Esophagus muscularis mucosa (tissue), 4 donors: ENCODE measurements around the gene MOB3B.
A peak's percentile ranks its signal among the peaks of the same experiment; 100 is the strongest.

Experiments
- EP300 ChIP-seq: sonication (generic); formaldehyde crosslinking; IDR thresholded peaks from one replicate; pipeline ENCODE4 v1.6.1; 2017; ENCODE audit warnings: antibody characterized with exemption
- POLR2A ChIP-seq: fragments of 450-650 bp; IDR thresholded peaks from one replicate; pipeline ENCODE4 v1.6.1; 2017; ENCODE audit warnings: antibody characterized with exemption, moderate library complexity, mild to moderate bottlenecking, low read depth
- POLR2AphosphoS5 ChIP-seq, 2 donors: sonication (generic); formaldehyde crosslinking; IDR thresholded peaks; one replicate each; pipeline ENCODE4 v1.6.1; 2017; ENCODE audit warnings: antibody characterized with exemption in 2 of 2
- TF ChIP-seq, protein P1 (sequence below), 3 experiments: fragments of 200-600 bp in 2 of 3; fragments of 450-650 bp in 1 of 3; sonication (generic) in 2 of 3; IDR thresholded peaks; one replicate each; pipeline ENCODE4 v1.5.1; 2017 to 2019; ENCODE audit warnings: antibody characterized with exemption in 3 of 3, mild to moderate bottlenecking in 2 of 3, moderate library complexity in 1 of 3

DNA sequence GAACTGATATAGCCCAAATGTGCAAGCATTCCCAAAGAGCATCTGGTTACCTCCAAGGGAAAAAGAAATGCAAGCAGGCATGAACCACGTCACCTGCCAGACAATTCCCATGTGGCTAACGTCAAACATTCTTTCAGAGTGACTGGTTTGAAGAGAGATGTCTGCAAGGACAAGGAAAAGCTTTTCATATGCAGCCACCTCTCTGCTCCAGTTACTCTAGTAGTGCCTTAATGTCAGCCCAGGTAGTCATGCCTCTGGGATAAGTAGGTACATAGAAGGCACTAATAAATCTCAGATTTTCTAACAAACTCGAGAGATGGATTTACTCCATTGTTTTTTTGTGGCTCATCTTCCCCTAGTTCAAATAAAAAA is 102.4 kb downstream of the MOB3B start:
- TF ChIP-seq POLR2AphosphoS5 (IDR thresholded peaks at IDR 0.05): peak in 1 of 2 donors; percentile 42
- no peak for TF ChIP-seq POLR2A
- TF ChIP-seq, protein P1, sequence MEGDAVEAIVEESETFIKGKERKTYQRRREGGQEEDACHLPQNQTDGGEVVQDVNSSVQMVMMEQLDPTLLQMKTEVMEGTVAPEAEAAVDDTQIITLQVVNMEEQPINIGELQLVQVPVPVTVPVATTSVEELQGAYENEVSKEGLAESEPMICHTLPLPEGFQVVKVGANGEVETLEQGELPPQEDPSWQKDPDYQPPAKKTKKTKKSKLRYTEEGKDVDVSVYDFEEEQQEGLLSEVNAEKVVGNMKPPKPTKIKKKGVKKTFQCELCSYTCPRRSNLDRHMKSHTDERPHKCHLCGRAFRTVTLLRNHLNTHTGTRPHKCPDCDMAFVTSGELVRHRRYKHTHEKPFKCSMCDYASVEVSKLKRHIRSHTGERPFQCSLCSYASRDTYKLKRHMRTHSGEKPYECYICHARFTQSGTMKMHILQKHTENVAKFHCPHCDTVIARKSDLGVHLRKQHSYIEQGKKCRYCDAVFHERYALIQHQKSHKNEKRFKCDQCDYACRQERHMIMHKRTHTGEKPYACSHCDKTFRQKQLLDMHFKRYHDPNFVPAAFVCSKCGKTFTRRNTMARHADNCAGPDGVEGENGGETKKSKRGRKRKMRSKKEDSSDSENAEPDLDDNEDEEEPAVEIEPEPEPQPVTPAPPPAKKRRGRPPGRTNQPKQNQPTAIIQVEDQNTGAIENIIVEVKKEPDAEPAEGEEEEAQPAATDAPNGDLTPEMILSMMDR (IDR thresholded peaks at IDR 0.05): no peak
- TF ChIP-seq EP300: no peak
